BLaER1 treated with 17β-estradiol and CSF1 and Interleukin-3, amounts not matched to agents 10 nM and 100 nM (cell line): Measurements from ENCODE around the gene RGS6.
A peak's percentile ranks its signal among the peaks of the same experiment; 100 is the strongest.

ENCODE experiments used
- H3K27ac ChIP-seq, 11 experiments: shearing (Covaris generic); formaldehyde crosslinking; 2 replicates each; pipeline ENCODE4 v1.8.1; 2022
- H3K27me3 ChIP-seq, 11 experiments: shearing (Covaris generic); formaldehyde crosslinking; 2 replicates each; pipeline ENCODE4 v1.8.1; 2022
- H3K36me3 ChIP-seq, 11 experiments: shearing (Covaris generic); formaldehyde crosslinking; 2 replicates each; pipeline ENCODE4 v1.8.1; 2022
- H3K4me1 ChIP-seq, 10 experiments: shearing (Covaris generic); formaldehyde crosslinking; 2 replicates each; pipeline ENCODE4 v1.8.1; 2022
- H3K4me2 ChIP-seq, 11 experiments: shearing (Covaris generic); formaldehyde crosslinking; 2 replicates each; pipeline ENCODE4 v1.8.1; 2022
- H3K4me3 ChIP-seq, 10 experiments: shearing (Covaris generic); formaldehyde crosslinking; 2 replicates each; pipeline ENCODE4 v1.8.1; 2022
- H3K9ac ChIP-seq, 11 experiments: shearing (Covaris generic); formaldehyde crosslinking; 2 replicates each; pipeline ENCODE4 v1.8.1; 2022
- H3K9me3 ChIP-seq, 11 experiments: shearing (Covaris generic); formaldehyde crosslinking; replicated peaks in 1 of 11; 2 replicates each; pipeline ENCODE4 v1.8.1; 2022
- H4K20me1 ChIP-seq, 11 experiments: shearing (Covaris generic); formaldehyde crosslinking; 2 replicates each; pipeline ENCODE4 v1.8.1; 2022
- Cebpa-rat ChIP-seq, 11 experiments: shearing (Covaris generic); IDR thresholded peaks; 2 replicates each; pipeline ENCODE4 v1.8.1; 2022

The RGS6 gene

GRCh38 chr14:72213424-72213823, 281.2 kb downstream of the RGS6 start:
- Histone ChIP-seq H3K9me3 (no peaks in the 10 kb centered on the region), H3K4me3 (no peak overlapping the region), H3K27me3 (no peaks in the 10 kb centered on the region), H3K9ac (no peak overlapping the region), H4K20me1 (no peaks in the 10 kb centered on the region), H3K27ac (no peak overlapping the region), H3K4me2 (no peak overlapping the region), H3K36me3 (no peaks in the 10 kb centered on the region), H3K4me1 (no peaks in the 10 kb centered on the region)
- TF ChIP-seq Cebpa-rat (IDR thresholded peaks at IDR 0.05): no peak

GRCh38 chr14:72215080-72215479, 282.9 kb downstream of the RGS6 start:
- H4K20me1 ChIP-seq: no peaks in the 10 kb centered on the region
- H3K4me1 ChIP-seq: no peaks in the 10 kb centered on the region
- no peaks in the 10 kb centered on the region for H3K36me3 ChIP-seq
- no peak overlapping the region for H3K4me3 ChIP-seq
- H3K4me2 ChIP-seq: no peak overlapping the region
- no peaks in the 10 kb centered on the region for H3K27me3 ChIP-seq
- H3K9ac ChIP-seq: no peak overlapping the region
- no peak overlapping the region for H3K27ac ChIP-seq
- H3K9me3 ChIP-seq: peaks cover 1 to 6% (median 4%) of the 10 kb centered on the region in 11 experiments; a peak in 18 of 22 replicates
- TF ChIP-seq Cebpa-rat (IDR thresholded peaks at IDR 0.05): no peak

- Histone ChIP-seq H3K27ac (no peak overlapping the region), H3K9ac (no peak overlapping the region), H3K36me3 (no peaks in the 10 kb centered on the region), H3K4me2 (no peak overlapping the region), H3K4me1 (no peaks in the 10 kb centered on the region), H3K27me3 (no peaks in the 10 kb centered on the region), H3K4me3 (no peak overlapping the region), H4K20me1 (no peaks in the 10 kb centered on the region), H3K9me3 (peaks cover 22 to 26% (median 25%) of the 10 kb centered on the region in 11 experiments)
- TF ChIP-seq Cebpa-rat (IDR thresholded peaks at IDR 0.05): no peak
Measured at GRCh38 chr14:72217135-72217534, 284.9 kb downstream of the RGS6 start.

- Histone ChIP-seq H3K36me3 (no peaks in the 10 kb centered on the region), H3K4me3 (no peak overlapping the region), H4K20me1 (no peaks in the 10 kb centered on the region), H3K27me3 (no peaks in the 10 kb centered on the region), H3K4me2 (no peak overlapping the region), H3K9ac (no peak overlapping the region), H3K9me3 (peaks cover 22 to 31% (median 28%) of the 10 kb centered on the region in 11 experiments), H3K27ac (no peak overlapping the region), H3K4me1 (no peaks in the 10 kb centered on the region)
- no peak for TF ChIP-seq Cebpa-rat (IDR thresholded peaks at IDR 0.05)
Measured at GRCh38 chr14:72222046-72222445, 289.8 kb downstream of the RGS6 start.

- Histone ChIP-seq H3K27ac (no peak overlapping the region), H3K4me3 (no peak overlapping the region), H3K9ac (no peak overlapping the region), H3K36me3 (no peaks in the 10 kb centered on the region), H3K4me1 (peaks cover 22 to 30% (median 28%) of the 10 kb centered on the region in 10 experiments), H3K27me3 (peaks cover 0 to 14% (median 0%) of the 10 kb centered on the region in 11 experiments; a peak in 4 of 22 replicates), H3K9me3 (no peaks in the 10 kb centered on the region), H4K20me1 (peaks cover 0 to 6% (median 0%) of the 10 kb centered on the region in 11 experiments; a peak in 1 of 22 replicates), H3K4me2 (no peak overlapping the region)
- no peak for TF ChIP-seq Cebpa-rat (IDR thresholded peaks at IDR 0.05)
Measured at GRCh38 chr14:72236629-72237028, 304.4 kb downstream of the RGS6 start.

GRCh38 chr14:72237722-72238666, 305.8 kb downstream of the RGS6 start:
- no peak overlapping the region for H3K27ac ChIP-seq
- no peaks in the 10 kb centered on the region for H3K9me3 ChIP-seq
- TF ChIP-seq Cebpa-rat (IDR thresholded peaks at IDR 0.05): no peak
- H3K36me3 ChIP-seq: no peaks in the 10 kb centered on the region
- peaks cover 0 to 16% (median 0%) of the 10 kb centered on the region in 11 experiments; a peak in 4 of 22 replicates for H3K27me3 ChIP-seq
- peaks cover 22 to 30% (median 28%) of the 10 kb centered on the region in 10 experiments for H3K4me1 ChIP-seq
- no peak overlapping the region for H3K4me3 ChIP-seq
- no peak overlapping the region for H3K9ac ChIP-seq
- peaks cover 0 to 6% (median 0%) of the 10 kb centered on the region in 11 experiments; a peak in 1 of 22 replicates for H4K20me1 ChIP-seq
- H3K4me2 ChIP-seq: peak overlapping the region; percentile 40 to 86 (median 61)

GRCh38 chr14:72243309-72244293, 311.4 kb downstream of the RGS6 start:
- no peak overlapping the region for H3K4me2 ChIP-seq
- H3K9ac ChIP-seq: no peak overlapping the region
- H3K4me1 ChIP-seq: peaks cover 12 to 19% (median 17%) of the 10 kb centered on the region in 10 experiments
- no peak overlapping the region for H3K4me3 ChIP-seq
- peaks cover 0 to 17% (median 0%) of the 10 kb centered on the region in 11 experiments; a peak in 3 of 22 replicates for H3K27me3 ChIP-seq
- 0 out of 22 replicates have a peak, but pooled peaks cover 0 to under 1% (median 0%) of the 10 kb centered on the region in 11 experiments for H4K20me1 ChIP-seq
- H3K9me3 ChIP-seq: peaks cover 19 to 32% (median 22%) of the 10 kb centered on the region in 11 experiments
- H3K36me3 ChIP-seq: no peaks in the 10 kb centered on the region
- no peak for TF ChIP-seq Cebpa-rat (IDR thresholded peaks at IDR 0.05)
- no peak overlapping the region for H3K27ac ChIP-seq

GRCh38 chr14:72247896-72248465, 315.8 kb downstream of the RGS6 start:
- no peak overlapping the region for H3K4me3 ChIP-seq
- no peaks in the 10 kb centered on the region for H4K20me1 ChIP-seq
- peaks cover 19 to 32% (median 23%) of the 10 kb centered on the region in 11 experiments for H3K9me3 ChIP-seq
- H3K27ac ChIP-seq: no peak overlapping the region
- H3K4me2 ChIP-seq: no peak overlapping the region
- no peaks in the 10 kb centered on the region for H3K36me3 ChIP-seq
- no peak overlapping the region for H3K9ac ChIP-seq
- 0 out of 22 replicates have a peak, but pooled peaks cover 0 to 5% (median 0%) of the 10 kb centered on the region in 11 experiments for H3K27me3 ChIP-seq
- H3K4me1 ChIP-seq: no peaks in the 10 kb centered on the region
- no peak for TF ChIP-seq Cebpa-rat (IDR thresholded peaks at IDR 0.05)
